TTC549 (cell line): ENCODE measurements around the gene PPP1CC.
"Not testable (repeated sequence)": the region's sequence is repeated elsewhere in the genome, so short reads cannot be mapped to it uniquely, and the experiment has no call there.

Experiments used
- FAIRE-seq: peaks from 2 replicates; lab custom pipeline; 2012; peaks lifted over from hg19 to GRCh38; lab: Jason Lieb, UNC

Gene PPP1CC

DNA sequence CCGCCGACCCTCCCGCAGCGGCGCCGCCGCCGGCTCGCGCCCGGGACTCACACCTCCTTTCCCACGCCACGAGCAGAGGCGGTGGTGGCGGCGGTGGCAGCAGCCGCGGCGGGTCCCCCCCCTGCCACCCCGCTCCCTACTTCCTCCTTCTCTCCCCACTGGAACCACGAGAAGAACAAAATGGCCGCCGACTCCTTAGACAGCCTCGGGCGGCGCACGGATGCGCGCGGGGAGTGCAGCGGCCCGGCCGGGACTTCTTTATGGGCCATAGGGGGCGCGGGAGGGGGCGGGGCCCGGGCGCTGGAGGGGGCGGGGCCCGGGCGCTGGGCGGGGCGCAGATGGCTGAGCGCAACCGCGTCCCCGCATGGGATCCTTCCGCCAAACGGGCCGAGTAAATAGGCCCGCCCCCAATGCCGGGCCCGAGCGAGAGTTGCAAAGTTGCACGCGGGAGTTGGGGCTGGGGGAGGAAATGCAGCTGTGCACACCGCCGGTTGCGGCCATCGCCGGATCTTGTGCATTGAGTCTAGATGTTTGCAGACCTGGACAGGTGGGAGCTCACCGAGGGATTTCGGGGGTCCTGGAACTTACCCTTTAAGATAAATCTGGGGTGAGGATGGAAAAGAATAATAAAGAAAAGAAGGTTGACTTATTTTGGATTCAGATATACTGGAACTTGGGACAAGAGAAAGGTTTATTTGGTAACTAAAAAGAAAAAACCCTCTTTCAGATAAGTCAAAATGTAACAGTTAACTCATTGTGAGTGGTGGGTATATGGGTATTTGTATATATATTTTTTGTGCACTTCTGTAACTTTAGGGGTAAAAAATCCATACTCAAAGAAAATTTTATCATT lies at the start of gene PPP1CC:
Gene PPP1CC (minus strand): TSS at position 174 of the 853 bp plus-strand sequence. CDS start 184 bp downstream, outside the sequence.
- FAIRE-seq: no peak

DNA sequence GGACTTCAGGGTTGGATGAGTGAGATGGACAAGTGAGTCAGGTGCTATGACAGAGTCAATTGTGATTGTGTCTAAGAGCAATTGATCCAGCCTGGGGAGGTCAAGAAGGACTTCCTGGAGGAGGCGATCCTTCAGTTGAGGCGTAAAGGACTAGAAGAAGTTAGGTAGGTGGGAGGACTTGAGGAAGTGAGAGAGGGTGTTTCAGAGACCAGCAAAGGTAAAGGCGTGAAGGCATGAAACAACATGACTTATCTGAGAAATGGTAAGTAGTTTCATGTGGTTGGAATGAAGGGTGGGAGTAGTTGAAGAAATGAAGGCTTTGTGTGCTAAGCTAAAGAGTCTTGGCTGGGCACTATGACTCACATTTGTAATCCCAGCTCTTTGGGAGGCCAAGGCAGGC lies 48.9 kb upstream of the PPP1CC start:
- no peak for FAIRE-seq

DNA sequence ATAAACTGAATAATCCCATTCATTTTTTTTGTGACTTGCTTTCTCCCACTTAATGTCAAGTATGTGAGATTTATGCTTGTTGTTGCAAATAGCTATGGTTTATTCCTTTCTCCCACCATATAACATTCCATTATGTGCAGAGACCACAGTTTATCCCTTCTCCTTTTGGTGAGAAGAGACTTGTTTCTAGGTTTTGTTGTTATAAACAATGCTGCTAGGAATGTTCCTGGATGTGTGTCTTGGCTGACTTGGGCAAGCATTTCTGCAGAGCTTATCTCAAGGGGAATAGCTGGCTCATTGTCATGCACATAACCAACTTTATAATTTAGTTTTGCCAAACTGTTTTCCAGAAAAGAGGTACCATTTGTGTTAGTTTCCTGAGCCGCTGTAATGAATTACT lies 47.6 kb upstream of the PPP1CC start:
- no peak for FAIRE-seq

DNA sequence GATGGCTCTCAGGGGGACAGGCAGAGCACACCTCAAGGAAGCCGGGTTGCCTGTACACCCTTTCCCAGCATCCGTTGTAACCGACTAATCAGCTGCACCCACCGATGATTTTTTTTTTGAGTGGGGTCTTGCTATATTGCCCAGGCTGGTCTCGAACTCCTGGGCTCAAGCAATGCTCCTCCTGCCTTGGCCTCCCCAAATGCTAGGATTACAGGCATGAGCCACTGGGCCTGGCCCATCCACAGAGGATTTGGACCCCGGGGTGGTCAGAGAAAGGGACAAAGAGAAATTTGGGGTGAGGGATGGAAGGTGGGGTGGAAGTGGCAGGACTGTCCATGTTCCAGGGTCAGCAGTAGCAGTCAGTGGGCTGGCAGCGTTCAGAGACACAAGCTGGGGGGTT lies 43.3 kb upstream of the PPP1CC start:
- no peak for FAIRE-seq

DNA sequence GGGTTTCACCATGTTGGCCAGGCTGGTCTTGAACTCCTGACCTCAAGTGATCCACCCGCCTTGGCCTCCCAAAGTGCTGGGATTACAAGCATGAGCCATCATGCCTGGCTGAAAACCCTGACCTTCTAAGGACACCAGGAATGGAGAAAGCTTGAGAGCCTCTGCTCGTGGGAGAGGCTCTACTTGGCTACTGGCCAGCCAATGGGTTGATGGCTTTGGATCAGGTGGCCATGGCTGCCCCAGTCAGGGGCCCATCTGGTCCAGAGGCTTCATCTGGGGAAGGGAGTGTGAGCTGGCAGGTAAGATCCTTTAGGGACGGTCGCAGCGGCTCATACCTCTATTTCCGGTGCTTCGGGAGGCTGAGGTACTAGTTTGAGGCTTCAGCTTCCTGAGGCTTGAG lies 42.5 kb upstream of the PPP1CC start:
- no peak for FAIRE-seq

DNA sequence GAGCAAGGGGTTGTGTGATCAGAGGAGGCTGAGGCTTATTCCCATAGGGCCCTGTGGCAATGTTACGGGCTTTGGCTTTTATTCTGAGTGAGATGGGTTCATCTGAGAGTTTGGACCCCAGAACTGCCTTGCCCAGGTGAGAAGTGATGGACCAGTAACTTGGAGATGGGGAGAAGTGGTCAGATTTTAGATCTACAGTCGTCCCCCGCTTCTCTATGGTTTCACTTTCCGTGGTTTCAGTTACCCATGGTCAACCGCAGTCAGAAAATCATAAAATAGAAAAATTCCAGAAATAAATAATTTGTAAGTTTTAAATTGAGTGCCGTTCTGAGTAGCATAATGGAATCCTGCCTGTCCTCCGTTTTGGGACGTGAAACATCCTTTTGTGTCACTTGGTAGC lies 40.2 kb upstream of the PPP1CC start:
- FAIRE-seq: no peak

DNA sequence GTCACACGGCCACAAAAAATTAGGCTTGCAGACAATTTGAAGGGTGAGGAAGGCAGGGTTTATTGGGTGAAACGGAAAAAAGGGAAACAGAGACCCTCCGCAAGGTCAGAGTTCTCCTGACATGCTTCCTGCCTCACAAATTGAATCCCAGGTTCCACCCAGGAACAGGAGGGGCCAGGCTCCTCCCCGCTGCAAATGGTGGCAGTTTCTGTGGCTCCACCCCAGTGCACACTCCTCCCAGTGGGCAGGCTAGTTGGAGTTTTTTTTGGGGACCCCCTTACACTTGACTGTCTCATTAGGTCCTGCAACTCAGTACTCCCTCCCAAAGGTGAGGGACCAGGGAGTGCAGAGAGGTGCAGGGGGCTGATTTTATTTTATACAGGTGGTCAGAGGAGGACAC lies 39.4 kb upstream of the PPP1CC start:
- FAIRE-seq: no peak

DNA sequence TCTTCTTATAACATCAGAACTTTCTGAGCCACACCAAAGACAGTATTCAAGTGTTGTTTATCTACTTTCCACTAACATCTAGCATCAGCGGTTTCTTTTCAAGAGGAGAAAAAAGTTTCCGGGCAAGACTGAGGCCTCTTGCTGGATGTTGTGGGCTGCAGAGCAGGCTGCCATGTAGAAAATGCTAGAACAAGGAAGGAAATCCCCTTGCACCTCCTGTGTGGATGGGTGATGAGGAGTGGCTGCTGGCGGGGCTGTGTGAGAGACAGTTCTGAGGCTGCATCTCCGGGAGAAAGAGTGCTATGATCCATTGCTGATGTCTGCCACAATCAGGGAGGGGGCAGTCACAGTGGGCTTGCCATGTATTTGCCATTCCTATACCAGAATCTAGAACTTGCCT lies 37.8 kb upstream of the PPP1CC start:
- FAIRE-seq: no peak

DNA sequence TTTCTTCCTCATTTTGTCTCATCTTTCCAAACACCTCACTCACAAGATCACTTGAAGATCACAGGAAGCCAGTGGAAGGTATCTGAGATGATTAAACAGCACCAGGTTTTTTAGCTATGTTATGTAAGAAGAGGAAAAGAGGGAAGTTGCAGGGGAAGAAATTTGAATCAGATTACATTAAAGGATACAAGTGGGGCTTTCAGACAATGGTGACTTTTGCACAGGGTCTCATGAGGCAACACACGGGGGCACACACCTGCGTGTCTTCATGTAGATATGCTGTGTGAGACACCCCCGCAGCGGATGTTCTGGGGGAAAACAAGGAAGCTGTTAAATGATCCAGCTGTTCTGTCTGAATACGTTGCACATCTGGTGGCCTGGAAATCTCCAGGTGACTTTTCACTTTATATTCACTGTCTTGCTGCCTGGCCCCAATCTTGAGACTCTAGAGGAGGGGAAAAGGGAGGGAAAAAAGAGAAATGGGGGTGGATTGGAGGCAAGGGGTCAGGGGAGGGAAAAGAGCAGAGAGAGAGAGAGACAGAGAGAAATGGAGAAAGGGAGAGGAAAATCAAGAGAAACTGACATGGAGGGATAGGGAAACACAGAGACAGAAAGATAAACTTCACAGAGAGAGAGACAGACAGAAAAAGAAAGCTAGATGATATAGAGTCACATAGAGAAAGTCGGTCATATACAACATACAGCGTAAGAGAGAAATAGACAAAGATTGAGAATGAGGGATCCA lies 36.3 kb upstream of the PPP1CC start:
- no peak for FAIRE-seq

DNA sequence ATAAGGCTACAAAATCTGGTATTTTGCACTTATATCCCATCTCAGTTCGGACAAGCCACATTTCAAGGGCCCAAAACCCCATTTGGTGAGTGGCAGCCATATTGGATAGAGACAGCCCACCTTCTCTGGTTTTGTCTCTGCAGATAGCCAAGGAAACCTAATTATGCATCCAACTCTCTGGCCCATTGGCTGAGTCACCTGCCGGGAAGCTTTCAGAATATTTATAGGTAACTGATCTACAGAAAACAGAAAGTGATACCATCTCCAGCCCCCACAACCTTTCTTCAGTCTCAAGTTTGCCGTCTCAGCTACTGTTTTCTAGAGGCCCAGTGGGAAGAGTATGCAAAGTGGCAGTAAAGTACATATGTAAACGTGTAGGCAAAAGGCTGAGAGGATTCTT lies 33.7 kb upstream of the PPP1CC start:
- FAIRE-seq: no peak

DNA sequence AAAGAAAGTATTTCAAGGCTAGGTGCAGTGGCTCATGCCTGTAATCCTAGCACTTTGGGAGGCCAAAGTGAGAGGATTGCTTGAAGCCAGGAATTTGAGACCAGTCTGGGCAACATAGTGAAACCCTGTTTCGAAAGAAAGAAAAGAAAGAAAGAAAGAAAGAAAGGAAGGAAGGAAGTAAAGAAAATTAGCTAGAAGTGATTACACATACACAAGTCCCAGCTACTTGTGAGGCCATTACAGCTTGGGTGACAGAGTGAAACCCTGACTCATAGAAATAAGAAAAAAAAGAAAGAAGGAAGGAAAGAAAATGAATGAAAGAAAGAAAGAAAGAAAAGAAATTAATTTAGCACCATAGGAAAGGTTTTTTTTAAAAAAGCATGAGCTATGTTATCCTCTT lies 33.3 kb upstream of the PPP1CC start:
- no peak for FAIRE-seq

DNA sequence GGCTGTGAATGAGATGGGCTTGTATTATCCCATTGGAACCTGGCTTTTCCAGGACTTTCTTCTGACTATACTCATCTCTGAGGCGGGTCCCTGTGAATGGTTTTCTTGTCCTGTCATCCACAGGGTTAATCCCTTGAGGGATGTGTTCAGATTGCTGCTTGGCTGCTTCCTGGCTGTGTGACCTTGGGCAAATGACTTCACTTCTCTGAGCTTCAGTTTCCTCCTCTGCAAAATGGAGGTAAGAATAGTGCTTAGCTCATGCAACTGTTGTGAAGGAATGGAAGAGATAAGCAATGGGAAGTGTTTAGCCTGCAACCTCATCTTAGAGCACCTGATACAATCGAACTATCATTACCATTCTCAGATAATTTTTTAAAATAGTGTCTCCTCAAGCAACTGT lies 32.1 kb upstream of the PPP1CC start:
- no peak for FAIRE-seq

DNA sequence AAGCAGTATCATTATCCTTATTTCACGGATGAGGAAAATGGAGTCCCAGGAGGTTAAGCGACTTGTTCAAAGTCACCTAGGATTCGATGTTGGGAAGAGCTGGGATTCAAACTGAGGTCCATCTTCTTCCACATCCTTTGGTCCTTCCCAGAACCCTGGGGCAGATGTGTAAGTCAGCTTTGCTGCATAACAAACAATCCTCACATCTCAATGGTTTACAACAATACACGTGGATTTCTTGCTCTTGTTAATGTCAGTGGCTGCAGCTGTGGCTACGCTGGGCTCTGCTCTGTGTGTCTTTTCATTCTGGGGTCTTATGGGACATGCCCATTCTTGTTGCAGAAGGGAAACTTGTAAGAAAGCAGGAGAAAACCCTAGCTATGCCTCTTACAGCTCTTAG lies 26.3 kb upstream of the PPP1CC start:
- FAIRE-seq: no peak

DNA sequence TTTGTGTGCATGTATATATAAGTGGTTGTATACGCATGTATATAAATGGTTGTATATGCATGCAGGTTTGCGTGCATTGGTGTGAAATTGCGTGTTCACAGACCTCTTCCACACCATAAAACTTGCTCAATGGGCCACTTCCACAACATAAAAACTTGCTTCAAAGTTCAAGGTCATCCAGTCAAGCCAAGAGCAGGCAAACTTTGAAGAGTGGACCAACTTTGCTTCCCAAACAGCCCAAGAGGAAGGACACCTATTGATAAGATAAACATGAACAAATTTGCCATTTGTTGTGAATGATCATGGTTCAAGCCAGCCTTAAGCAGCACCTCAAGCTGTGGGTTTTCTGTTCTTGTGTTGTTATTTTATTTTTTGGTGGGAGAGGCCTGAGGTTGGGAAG lies 25.2 kb upstream of the PPP1CC start:
- no peak for FAIRE-seq

DNA sequence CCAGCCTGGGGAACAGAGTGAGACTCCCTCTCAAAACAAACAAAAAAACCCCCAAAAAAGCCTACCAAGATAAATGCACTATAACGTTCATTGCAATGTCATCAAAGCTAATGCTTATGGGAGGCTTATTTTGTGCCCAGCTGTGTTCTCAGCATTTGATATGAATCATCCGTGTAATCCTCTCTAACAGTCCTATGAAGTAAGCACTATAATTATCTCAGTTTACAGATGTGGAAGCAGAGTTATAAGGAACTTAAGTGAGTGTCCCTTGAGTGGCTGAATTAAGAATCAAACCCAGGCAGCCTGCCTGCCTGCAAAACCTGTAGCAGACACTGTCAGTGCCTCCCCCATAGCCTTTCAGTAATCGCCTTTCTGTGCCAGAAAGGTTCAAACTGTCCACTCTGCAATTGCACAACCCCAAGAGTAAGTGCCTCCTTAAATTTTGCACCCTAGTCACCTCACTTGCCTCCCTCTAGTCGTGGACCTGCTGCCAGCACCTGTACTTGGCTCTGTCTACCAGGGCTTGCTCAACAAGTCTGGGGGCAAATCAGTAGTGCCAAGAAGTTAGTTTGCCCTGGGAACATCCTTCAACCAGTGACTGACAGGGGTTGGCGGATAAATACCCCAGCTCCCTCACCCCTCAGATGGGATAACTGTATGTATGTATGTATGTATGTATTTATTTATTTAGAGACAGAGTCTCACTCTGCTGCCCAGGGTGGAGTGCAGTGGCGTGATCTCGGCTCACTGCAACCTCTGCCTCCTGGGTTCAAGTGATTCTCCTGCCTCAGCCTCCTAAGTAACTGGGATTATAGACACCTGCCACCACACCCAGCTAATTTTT lies 23.8 kb upstream of the PPP1CC start:
- no peak for FAIRE-seq

DNA sequence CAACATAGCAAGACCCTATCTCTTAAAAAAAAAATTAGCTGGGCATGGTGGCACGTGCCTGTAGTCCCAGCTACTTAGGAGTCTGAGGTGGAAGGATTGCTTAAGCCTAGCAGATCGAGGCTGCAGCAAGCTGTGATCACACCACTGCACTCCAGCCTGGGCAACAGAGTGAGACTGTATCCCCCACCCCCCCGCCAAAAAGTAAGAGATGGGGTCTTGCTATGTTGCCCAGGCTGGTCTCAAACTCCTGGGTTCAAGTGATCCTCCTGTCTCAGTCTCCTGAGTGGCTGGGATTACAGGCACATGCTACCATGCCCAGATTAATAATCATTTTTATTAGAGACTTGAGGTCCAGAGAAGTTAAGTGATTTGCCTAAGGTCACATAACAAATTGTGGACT lies 22.9 kb upstream of the PPP1CC start:
- FAIRE-seq: not testable (repeated sequence)

DNA sequence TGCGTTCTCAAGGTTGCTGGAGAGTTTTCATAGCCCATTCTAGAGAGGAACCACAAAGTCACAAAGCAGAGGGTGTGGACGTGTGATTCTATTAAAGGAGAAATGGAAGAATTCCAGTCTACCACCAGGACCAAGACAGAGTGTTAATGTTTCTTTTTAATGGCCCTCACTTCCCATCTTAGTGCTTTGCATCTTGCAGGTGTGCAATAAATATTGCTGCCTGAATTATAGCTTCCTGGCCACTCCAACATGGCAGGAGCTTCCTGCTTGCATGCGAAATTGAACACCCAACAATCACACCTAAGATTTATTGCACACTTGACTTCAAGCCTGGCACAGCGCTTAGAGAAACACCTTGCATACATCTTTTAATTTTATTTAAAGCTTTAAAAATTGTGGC lies 22.4 kb upstream of the PPP1CC start:
- no peak for FAIRE-seq

DNA sequence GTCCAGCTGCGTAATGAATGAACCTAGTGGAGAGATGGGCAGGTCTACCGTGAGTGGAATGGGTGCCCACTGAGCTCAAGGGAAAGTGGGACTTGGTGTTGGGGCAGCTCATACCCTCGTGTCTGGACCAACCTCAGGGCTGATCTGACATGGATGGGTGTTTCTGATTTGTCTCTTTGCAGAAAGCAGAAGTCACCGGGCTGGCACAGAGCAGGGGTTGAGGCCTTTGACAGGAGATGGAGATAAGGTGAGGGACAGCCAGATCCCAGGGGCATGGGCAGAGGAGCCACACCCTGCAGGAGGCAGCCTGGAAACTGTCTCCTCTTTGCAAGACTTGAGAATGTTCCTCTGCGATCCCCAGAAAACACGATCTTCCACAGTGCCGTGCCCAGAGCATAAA lies 20.9 kb upstream of the PPP1CC start:
- FAIRE-seq: no peak

DNA sequence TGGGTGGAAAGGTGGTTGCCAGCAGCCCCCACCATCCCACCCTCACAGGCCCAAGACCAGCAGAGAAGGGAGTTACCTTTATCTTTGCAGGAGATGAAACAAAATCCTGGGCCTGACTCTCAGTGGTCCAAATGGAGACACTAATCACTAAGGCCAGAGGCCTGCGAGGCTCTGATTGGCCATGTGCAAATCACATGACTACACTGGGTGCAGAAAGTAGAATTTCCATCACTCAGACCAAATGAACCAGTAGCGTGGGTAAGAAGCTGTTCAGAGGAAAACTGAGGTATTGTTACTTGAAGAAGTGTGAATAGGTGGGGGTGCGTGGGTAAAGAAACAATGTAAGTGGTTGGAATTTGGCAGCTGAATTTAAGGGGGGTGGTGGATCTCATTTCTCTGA lies 20.2 kb upstream of the PPP1CC start:
- FAIRE-seq: no peak

DNA sequence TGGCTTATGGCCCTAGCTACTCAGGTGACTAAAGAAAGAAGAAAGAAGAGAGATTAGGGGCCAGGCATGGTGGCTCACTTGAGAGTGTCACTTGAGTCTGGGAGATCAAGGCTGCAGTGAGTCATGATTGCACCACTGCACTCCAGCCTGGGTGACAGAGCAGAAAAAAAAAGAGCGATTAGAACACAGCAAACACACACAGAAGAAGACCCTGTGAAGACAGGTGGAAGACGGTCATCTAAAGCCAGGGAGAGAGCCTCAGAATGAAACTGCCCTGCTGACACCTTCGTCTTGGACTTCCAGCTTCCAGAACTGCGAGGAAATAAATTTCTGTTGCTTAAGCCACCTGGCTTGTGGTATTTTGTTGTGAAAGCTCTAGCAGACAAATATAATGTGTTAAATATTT lies 17.5 kb upstream of the PPP1CC start:
- FAIRE-seq: no peak

DNA sequence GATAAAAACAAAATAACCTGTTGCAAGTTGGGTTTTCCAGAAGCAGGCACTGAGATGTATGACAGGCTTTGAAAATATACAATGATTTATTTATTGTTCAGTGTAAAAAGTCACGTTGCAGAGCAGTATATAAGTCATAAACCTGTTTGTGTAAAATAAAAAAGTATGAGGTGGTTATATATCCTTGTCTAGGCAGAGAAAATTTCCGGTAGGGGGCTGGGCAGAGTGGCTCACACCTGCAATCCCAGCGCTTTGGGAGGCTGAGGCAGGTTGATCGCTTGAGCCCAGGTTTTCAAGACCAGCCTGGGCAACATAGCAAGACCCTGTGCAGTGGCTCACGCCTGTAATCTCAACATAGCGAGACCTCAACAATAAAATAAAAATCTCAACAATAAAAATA lies 16.2 kb upstream of the PPP1CC start:
- FAIRE-seq: no peak

DNA sequence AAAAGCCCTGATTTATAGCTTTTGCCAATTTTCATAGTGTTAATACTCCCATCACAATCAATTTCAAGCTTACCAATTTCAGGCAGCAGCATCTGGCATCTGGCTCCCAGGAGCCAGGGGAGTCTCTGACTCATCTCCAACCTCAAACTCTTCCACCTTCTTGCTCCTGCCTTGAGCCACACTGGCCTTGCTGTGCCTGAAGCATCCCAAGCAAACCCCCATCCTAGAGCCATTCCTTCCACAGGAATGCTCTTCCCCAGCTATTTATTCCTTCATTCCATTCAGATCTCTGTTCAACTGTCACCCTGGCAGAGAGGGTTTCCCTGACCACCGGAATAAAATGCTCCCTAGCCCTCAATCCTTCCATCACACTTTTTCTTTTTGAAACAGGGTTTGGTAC lies 13.9 kb upstream of the PPP1CC start:
- FAIRE-seq: no peak
